Activated naive CD4-positive, alpha-beta T cell treated with anti-CD3 and anti-CD28 coated beads, Interleukin-2, amount 10 ng/mL, durations not matched to agents 7 days and 5 days (primary cell): Measurements from ENCODE around the gene TCF20.

Experiments used
- CTCF ChIA-PET: fragments of 350-600 bp; sonication (Branson Sonifier 250); formaldehyde crosslinking; loops from one replicate; lab custom pipeline; 2021; ENCODE audit warnings: antibody characterized with exemption; lab: Charles Lee
- DNase-seq: peaks from one replicate; pipeline ENCODE4 v3.0.0-alpha.2; 2020
- H3K27ac Mint-ChIP-seq: one replicate; pipeline ENCODE4 v1.8.0; 2021; ENCODE audit warnings: mild to moderate bottlenecking, moderate library complexity, mixed read lengths
- H3K27me3 Mint-ChIP-seq: one replicate; pipeline ENCODE4 v1.8.0; 2021; ENCODE audit warnings: mild to moderate bottlenecking, mixed read lengths
- H3K36me3 Mint-ChIP-seq: one replicate; pipeline ENCODE4 v1.8.0; 2021; ENCODE audit warnings: mixed read lengths
- H3K4me1 Mint-ChIP-seq: one replicate; pipeline ENCODE4 v1.8.0; 2021; ENCODE audit warnings: mixed read lengths
- H3K4me3 Mint-ChIP-seq: one replicate; pipeline ENCODE4 v1.8.0; 2021; ENCODE audit warnings: mild to moderate bottlenecking, moderate library complexity, mixed read lengths
- H3K9me3 Mint-ChIP-seq: one replicate; pipeline ENCODE4 v1.8.0; 2021; ENCODE audit warnings: mixed read lengths

Gene TCF20

GRCh38 chr22:42247596-42247995 lies 22.9 kb downstream of the TCF20 start:
- no peak overlapping the region for H3K27ac Mint-ChIP-seq
- H3K4me3 Mint-ChIP-seq, result no peak overlapping the region
- H3K36me3 Mint-ChIP-seq, result peaks cover 21% of the 10 kb centered on the region
- H3K4me1 Mint-ChIP-seq, result peaks cover 19% of the 10 kb centered on the region
- no peaks in the 10 kb centered on the region for H3K9me3 Mint-ChIP-seq
- H3K27me3 Mint-ChIP-seq, result no peaks in the 10 kb centered on the region
- no peak for DNase-seq
- CTCF ChIA-PET, result no interaction called here

DNA sequence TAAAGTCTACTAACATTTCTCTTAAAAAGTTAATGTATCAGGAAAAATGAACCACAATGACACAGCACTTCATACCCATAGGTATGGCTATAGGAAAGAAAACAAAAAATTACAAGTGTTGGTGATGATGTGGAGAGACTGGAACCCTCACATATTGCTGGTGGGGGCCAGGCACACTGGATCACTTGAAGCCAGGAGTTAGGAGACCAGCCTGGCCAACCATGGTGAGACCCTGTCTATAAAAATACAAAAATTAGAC lies 26.7 kb downstream of the TCF20 start:
- H3K36me3 Mint-ChIP-seq, result peaks cover 17% of the 10 kb centered on the region
- H3K4me1 Mint-ChIP-seq, result peaks cover 14% of the 10 kb centered on the region
- H3K27ac Mint-ChIP-seq, result no peak overlapping the region

DNA sequence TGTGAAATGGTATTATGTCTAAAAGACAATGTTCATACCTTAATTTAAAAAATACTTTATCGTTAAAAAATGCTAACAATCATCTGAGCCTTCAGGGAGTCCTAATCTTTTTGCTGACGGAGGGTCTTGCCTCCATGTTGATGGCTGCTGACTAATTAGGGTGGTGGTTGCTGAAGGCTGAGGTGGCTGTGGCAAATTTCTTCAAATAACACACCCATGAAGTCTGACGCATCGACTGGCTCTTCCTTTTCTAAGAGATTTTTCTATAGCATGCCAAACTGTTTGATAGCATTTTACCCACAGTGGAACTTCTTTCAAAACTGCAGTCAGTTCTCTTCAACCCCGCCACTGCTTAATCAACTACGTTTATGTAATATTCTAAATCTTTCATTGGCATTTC lies 33.6 kb downstream of the TCF20 start:
- DNase-seq, result no peak
- Mint-ChIP-seq H3K9me3 (no peaks in the 10 kb centered on the region), H3K4me3 (no peak overlapping the region), H3K36me3 (peaks cover 14% of the 10 kb centered on the region), H3K4me1 (peaks cover 6% of the 10 kb centered on the region), H3K27ac (no peak overlapping the region), H3K27me3 (no peaks in the 10 kb centered on the region)
- CTCF ChIA-PET, result no interaction called here

More for the DNA sequence above, 26.7 kb downstream of the TCF20 start:
- no peak for DNase-seq
- CTCF ChIA-PET, result no interaction called here
- no peaks in the 10 kb centered on the region for H3K27me3 Mint-ChIP-seq
- no peaks in the 10 kb centered on the region for H3K9me3 Mint-ChIP-seq
- no peak overlapping the region for H3K4me3 Mint-ChIP-seq

DNA sequence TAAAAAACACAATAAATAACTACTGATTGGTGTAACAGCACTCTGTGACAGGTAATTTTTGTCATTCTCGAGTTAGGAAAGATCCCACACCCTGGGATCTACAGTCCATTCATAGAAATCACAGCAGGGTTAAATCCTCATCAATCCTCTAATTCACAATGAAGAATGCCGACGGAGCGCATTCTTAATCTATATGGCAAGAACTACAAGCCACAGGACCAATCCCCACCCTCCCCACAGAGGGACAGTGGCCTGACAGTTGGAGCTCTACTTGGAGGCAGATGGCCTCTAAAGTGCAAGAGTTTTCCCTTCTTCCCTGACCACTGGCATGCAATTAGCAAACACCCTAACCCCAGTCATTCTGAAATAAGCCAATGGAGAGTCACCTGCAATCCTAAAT lies 34.2 kb downstream of the TCF20 start:
- no peak overlapping the region for H3K27ac Mint-ChIP-seq
- CTCF ChIA-PET, result no interaction called here
- no peaks in the 10 kb centered on the region for H3K9me3 Mint-ChIP-seq
- peaks cover 6% of the 10 kb centered on the region for H3K4me1 Mint-ChIP-seq
- no peak overlapping the region for H3K4me3 Mint-ChIP-seq
- no peaks in the 10 kb centered on the region for H3K27me3 Mint-ChIP-seq
- DNase-seq, result no peak
- H3K36me3 Mint-ChIP-seq, result peaks cover 14% of the 10 kb centered on the region

- Mint-ChIP-seq H3K27me3 (no peaks in the 10 kb centered on the region), H3K4me1 (peaks cover 10% of the 10 kb centered on the region), H3K36me3 (peaks cover 12% of the 10 kb centered on the region), H3K4me3 (no peak overlapping the region), H3K9me3 (no peaks in the 10 kb centered on the region), H3K27ac (no peak overlapping the region)
- no peak for DNase-seq
- CTCF ChIA-PET, result no interaction called here
These were observed 36.6 kb downstream of the TCF20 start for GRCh38 chr22:42233879-42234278.

- CTCF ChIA-PET, result no interaction called here
- Mint-ChIP-seq H3K27me3 (no peaks in the 10 kb centered on the region), H3K4me1 (peaks cover 10% of the 10 kb centered on the region), H3K4me3 (no peak overlapping the region), H3K27ac (no peak overlapping the region), H3K36me3 (peaks cover 3% of the 10 kb centered on the region), H3K9me3 (no peaks in the 10 kb centered on the region)
- DNase-seq, result no peak
These were observed 38.5 kb downstream of the TCF20 start for GRCh38 chr22:42231929-42232328.

DNA sequence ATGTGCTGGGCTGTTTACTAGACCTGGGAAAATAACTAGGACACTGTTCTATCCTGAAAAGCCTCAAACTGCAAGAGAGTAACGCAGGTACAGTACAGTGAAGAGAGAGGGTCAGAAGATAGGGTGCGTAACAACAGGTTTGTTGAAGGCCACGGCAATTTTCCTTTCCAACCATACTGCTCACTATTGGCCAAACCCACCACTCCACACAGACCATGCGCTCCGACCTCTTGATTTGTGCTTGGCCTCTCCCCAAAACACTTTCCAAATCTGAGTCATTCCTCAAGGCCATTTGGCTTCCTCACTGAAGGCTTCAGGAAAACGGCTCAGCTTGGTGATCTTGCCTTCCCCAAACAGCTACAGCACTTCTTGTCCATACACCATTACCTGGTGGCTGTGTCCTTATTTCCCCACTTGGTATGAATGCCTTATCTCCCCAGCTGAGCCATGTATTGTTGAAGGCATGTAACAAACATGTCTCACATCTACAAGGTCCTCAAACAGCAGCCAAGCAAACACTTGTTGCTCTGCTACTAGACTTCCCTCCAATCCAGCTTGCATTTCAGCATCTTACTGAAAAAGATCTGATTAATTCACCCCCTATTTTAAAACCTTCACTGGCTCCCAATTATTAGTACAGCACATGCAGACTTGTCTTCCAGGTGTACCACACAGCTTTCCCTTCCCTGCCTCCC lies 40.9 kb downstream of the TCF20 start:
- Mint-ChIP-seq H3K36me3 (no peaks in the 10 kb centered on the region), H3K4me1 (peaks cover 7% of the 10 kb centered on the region), H3K9me3 (no peaks in the 10 kb centered on the region), H3K4me3 (no peak overlapping the region), H3K27ac (no peak overlapping the region), H3K27me3 (no peaks in the 10 kb centered on the region)
- no peak for DNase-seq
- CTCF ChIA-PET, result no interaction called here

DNA sequence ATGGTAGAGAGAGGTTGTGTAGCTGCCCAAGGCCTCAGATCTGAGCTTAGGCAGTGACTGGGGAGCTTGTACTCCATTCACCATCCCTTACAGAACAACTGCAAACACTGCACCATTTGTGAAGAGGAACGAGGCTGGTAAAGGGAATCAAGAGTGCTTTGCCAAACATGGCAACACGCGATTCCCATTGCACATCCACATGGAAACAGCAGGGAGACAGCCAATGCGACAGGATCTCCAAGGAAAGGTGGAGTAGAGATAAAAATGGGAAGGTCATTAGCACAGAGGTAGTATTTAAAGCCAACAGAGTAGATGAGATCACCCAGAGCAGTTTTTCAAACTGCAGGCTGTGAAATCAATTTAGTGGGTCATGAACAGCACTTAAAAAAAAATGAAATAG lies 42.0 kb downstream of the TCF20 start:
- H3K27ac Mint-ChIP-seq, result no peak overlapping the region
- peaks cover 12% of the 10 kb centered on the region for H3K4me1 Mint-ChIP-seq
- H3K4me3 Mint-ChIP-seq, result no peak overlapping the region
- H3K27me3 Mint-ChIP-seq, result no peaks in the 10 kb centered on the region
- H3K9me3 Mint-ChIP-seq, result no peaks in the 10 kb centered on the region
- H3K36me3 Mint-ChIP-seq, result no peaks in the 10 kb centered on the region
- no peak for DNase-seq
- CTCF ChIA-PET, result no interaction called here

DNA sequence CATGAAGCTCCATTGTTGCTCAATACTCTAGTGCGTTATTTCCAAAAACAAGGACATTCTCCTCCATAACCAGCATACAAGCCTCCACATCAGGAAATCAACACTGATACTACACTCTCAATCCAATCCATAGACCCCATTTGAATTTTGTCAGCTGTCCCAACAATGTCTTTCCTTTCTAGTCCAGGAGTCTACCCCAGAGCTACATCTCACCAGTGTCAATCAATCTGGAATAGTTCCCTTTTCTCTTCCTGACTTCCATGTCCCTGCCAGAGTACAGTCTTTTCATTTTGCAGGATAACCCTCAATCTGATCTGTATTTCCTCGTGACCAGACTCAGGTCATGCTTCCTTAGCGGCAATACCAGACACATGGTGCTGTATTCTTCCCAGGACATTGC lies 43.0 kb downstream of the TCF20 start:
- H3K4me1 Mint-ChIP-seq, result peaks cover 18% of the 10 kb centered on the region
- no peak overlapping the region for H3K27ac Mint-ChIP-seq
- CTCF ChIA-PET, result no interaction called here
- no peaks in the 10 kb centered on the region for H3K9me3 Mint-ChIP-seq
- no peaks in the 10 kb centered on the region for H3K36me3 Mint-ChIP-seq
- H3K27me3 Mint-ChIP-seq, result no peaks in the 10 kb centered on the region
- no peak overlapping the region for H3K4me3 Mint-ChIP-seq
- no peak for DNase-seq

- CTCF ChIA-PET, result no interaction called here
- no peak for DNase-seq
- Mint-ChIP-seq H3K27ac (no peak overlapping the region), H3K36me3 (no peaks in the 10 kb centered on the region), H3K4me1 (peaks cover 23% of the 10 kb centered on the region), H3K27me3 (no peaks in the 10 kb centered on the region), H3K9me3 (no peaks in the 10 kb centered on the region), H3K4me3 (no peak overlapping the region)
These were observed 44.6 kb downstream of the TCF20 start for GRCh38 chr22:42225841-42226240.

DNA sequence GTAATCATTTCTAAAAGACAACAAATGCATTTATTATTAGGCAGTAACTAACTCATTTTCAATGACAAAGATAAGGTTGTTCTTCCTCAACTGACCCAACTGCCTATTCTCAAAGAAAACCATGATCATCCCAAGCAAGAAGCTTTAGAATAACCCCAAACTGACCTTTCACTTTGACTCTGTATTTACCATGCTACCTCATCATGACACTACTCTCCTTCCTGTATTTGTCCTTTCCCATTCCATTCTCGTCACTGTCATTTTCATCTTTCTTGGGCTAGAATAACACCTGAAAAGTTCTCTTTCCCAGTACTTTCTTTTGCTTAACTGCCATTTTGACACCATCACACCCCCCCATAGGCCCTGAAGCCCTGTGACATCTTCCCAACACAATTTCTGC lies 48.3 kb downstream of the TCF20 start:
- DNase-seq, result no peak
- Mint-ChIP-seq H3K4me1 (peaks cover 35% of the 10 kb centered on the region), H3K27me3 (no peaks in the 10 kb centered on the region), H3K4me3 (no peak overlapping the region), H3K9me3 (no peaks in the 10 kb centered on the region), H3K36me3 (no peaks in the 10 kb centered on the region), H3K27ac (no peak overlapping the region)
- CTCF ChIA-PET, result no interaction called here
